ENCODE results near the gene ADARB2. TPM values are rescaled to one million over a fixed set of nuclear protein-coding genes. Genes with fewer than 3 reads are reported as not detected.

ADARB2 gene
- total RNA-seq, 3 donors from 2014 or later (not counting 1 experiment from before 2014, with no cell fraction given): 0.27 to 0.78 (median 0.40) TPM

DNA sequence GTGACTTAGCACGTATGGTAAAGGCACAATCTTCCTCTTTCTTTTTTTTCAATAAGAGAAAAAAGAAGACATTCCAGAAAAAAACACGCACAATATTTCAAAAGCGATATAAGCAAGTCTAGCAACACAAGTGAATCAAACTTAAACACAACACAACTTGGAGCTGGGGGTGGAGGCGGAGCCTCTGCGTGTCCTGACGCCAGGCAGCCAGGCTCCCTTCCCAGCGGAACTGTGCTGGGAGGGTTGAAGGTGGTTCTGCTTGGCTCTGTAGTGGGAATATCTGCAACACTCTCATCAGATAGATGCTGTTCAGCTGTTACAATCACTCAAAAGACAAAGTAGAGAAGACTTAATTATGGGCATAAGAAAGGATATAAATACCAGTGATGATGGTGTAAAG lies 469.8 kb downstream of the ADARB2 start:
- Histone ChIP-seq H3K9me3 (ENCODE audit: control insufficient read depth, insufficient read depth, low read length) (no peaks in the 10 kb centered on the region), H3K27ac (ENCODE audit: low read length) (no peak overlapping the region), H3K27me3 (ENCODE audit: control insufficient read depth, insufficient read depth, low read length) (no peaks in the 10 kb centered on the region), H3K4me1 (ENCODE audit: control insufficient read depth, insufficient read depth, low read length) (no peaks in the 10 kb centered on the region), H3K36me3 (ENCODE audit: control insufficient read depth, insufficient read depth, low read length) (no peaks in the 10 kb centered on the region), H3K4me3 (ENCODE audit: low read length) (no peak overlapping the region)
- Mint-ChIP-seq H3K27me3 (ENCODE audit: low read depth in 2 of 2) (no peaks in the 10 kb centered on the region), H3K9me3 (no peaks in the 10 kb centered on the region), H3K4me1 (no peaks in the 10 kb centered on the region), H3K36me3 (no peaks in the 10 kb centered on the region), H3K4me3 (no peak overlapping the region), H3K27ac (no peak overlapping the region)
- ATAC-seq: no peak
- intact Hi-C loops (cut with micrococcal nuclease): no loop called here
- no peak for DNase-seq
- 87% methylated on average over 6 of the region's 7 CpGs for WGBS (ENCODE audit: insufficient coverage)
- no peak for TF ChIP-seq CTCF (IDR thresholded peaks at IDR 0.05)

- 85% methylated on average over 6 of the region's 8 CpGs for WGBS (ENCODE audit: insufficient coverage)
Observed at GRCh38 chr10:1267148-1267547, 470.2 kb downstream of the ADARB2 start.

GRCh38 chr10:1266033-1266802 lies 471.1 kb downstream of the ADARB2 start:
- no peak overlapping the region for H3K27ac Mint-ChIP-seq
- no peaks in the 10 kb centered on the region for H3K36me3 Mint-ChIP-seq
- no peaks in the 10 kb centered on the region for H3K9me3 Mint-ChIP-seq
- no peak for DNase-seq
- no peak overlapping the region for H3K4me3 ChIP-seq (ENCODE audit: low read length)
- TF ChIP-seq CTCF (IDR thresholded peaks at IDR 0.05): no peak
- intact Hi-C loops (cut with micrococcal nuclease): no loop called here
- no peaks in the 10 kb centered on the region for H3K4me1 Mint-ChIP-seq
- 95% methylated on average over 36 of the region's 36 CpGs for WGBS (ENCODE audit: insufficient coverage)
- H3K4me3 Mint-ChIP-seq: no peak overlapping the region
- H3K27ac ChIP-seq (ENCODE audit: low read length): no peak overlapping the region
- no peaks in the 10 kb centered on the region for H3K36me3 ChIP-seq (ENCODE audit: control insufficient read depth, insufficient read depth, low read length)
- no peaks in the 10 kb centered on the region for H3K9me3 ChIP-seq (ENCODE audit: control insufficient read depth, insufficient read depth, low read length)
- no peaks in the 10 kb centered on the region for H3K27me3 ChIP-seq (ENCODE audit: control insufficient read depth, insufficient read depth, low read length)
- H3K27me3 Mint-ChIP-seq (ENCODE audit: low read depth in 2 of 2): no peaks in the 10 kb centered on the region
- no peak for ATAC-seq
- no peaks in the 10 kb centered on the region for H3K4me1 ChIP-seq (ENCODE audit: control insufficient read depth, insufficient read depth, low read length)

More at GRCh38 chr10:1267148-1267547, 470.2 kb downstream of the ADARB2 start:
- H3K36me3 ChIP-seq (ENCODE audit: control insufficient read depth, insufficient read depth, low read length): no peaks in the 10 kb centered on the region
- no peaks in the 10 kb centered on the region for H3K9me3 Mint-ChIP-seq
- DNase-seq: no peak
- no peak for TF ChIP-seq CTCF (IDR thresholded peaks at IDR 0.05)
- no peaks in the 10 kb centered on the region for H3K4me1 Mint-ChIP-seq
- ATAC-seq: no peak
- H3K9me3 ChIP-seq (ENCODE audit: control insufficient read depth, insufficient read depth, low read length): no peaks in the 10 kb centered on the region
- intact Hi-C loops (cut with micrococcal nuclease): no loop called here
- H3K27me3 Mint-ChIP-seq (ENCODE audit: low read depth in 2 of 2): no peaks in the 10 kb centered on the region
- no peaks in the 10 kb centered on the region for H3K36me3 Mint-ChIP-seq
- H3K4me3 Mint-ChIP-seq: no peak overlapping the region
- no peak overlapping the region for H3K27ac ChIP-seq (ENCODE audit: low read length)
- no peak overlapping the region for H3K27ac Mint-ChIP-seq
- no peaks in the 10 kb centered on the region for H3K4me1 ChIP-seq (ENCODE audit: control insufficient read depth, insufficient read depth, low read length)
- no peaks in the 10 kb centered on the region for H3K27me3 ChIP-seq (ENCODE audit: control insufficient read depth, insufficient read depth, low read length)
- H3K4me3 ChIP-seq (ENCODE audit: low read length): no peak overlapping the region

- no peak overlapping the region for H3K27ac Mint-ChIP-seq
- peaks cover 0 to 1% of the 10 kb centered on the region in 2 donors for H3K9me3 Mint-ChIP-seq
- peaks cover 0 to 2% of the 10 kb centered on the region in 2 donors for H3K27me3 Mint-ChIP-seq (ENCODE audit: low read depth in 2 of 2)
- DNase-seq (no peak), ATAC-seq (no peak)
- H3K4me3 ChIP-seq (ENCODE audit: low read length): no peak overlapping the region
- no peaks in the 10 kb centered on the region for H3K9me3 ChIP-seq (ENCODE audit: control insufficient read depth, insufficient read depth, low read length)
- intact Hi-C loops (cut with micrococcal nuclease): no loop called here
- H3K4me1 Mint-ChIP-seq: no peaks in the 10 kb centered on the region
- no peaks in the 10 kb centered on the region for H3K36me3 Mint-ChIP-seq
- no peaks in the 10 kb centered on the region for H3K27me3 ChIP-seq (ENCODE audit: control insufficient read depth, insufficient read depth, low read length)
- WGBS (ENCODE audit: insufficient coverage): 89% methylated on average over 9 of the region's 9 CpGs
- no peaks in the 10 kb centered on the region for H3K4me1 ChIP-seq (ENCODE audit: control insufficient read depth, insufficient read depth, low read length)
- no peak for TF ChIP-seq CTCF (IDR thresholded peaks at IDR 0.05)
- H3K36me3 ChIP-seq (ENCODE audit: control insufficient read depth, insufficient read depth, low read length): no peaks in the 10 kb centered on the region
- no peak overlapping the region for H3K27ac ChIP-seq (ENCODE audit: low read length)
- H3K4me3 Mint-ChIP-seq: no peak overlapping the region
Observed at GRCh38 chr10:1264001-1264400, 473.3 kb downstream of the ADARB2 start.
